ENCODE data around the gene CEP112. TPM values are rescaled to one million over a fixed set of nuclear protein-coding genes. Genes with fewer than 3 reads are reported as not detected.

The CEP112 gene
- total and polyA plus RNA-seq, 2 of the 8 experiments (the other 6 are each of a cell fraction or from before 2014, with no cell fraction given): 0.62 to 3.1 TPM

DNA sequence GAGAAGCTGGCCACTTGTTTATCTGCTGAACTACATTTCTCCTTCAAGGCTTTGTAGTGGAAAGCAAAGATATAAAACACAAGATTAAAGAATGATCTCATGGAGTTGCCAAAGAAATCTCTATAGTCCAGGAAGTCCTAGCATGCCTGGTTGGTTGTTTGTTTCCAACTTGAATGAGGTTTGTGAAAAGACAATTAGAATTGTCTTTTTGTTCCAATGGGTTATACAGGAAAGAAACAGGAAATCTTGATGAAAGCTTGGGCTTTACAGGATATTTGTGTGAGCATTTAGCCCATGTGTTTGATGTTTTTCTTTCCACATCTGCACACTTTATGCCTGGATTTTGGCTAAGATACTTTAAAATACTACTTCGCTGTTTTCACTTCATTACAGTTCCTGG, 273.4 kb downstream of the CEP112 start:
- H3K27ac ChIP-seq (ENCODE audit: low read depth, low read length): no peak overlapping the region
- POLR2A ChIA-PET (ENCODE audit: partially characterized antibody): no interaction called here
- no peak overlapping the region for H2AFZ ChIP-seq (ENCODE audit: low read length)

More for the DNA sequence above, 273.4 kb downstream of the CEP112 start:
- DNase-seq (ENCODE audit: low read depth in 1 of 2, low spot score in 2 of 2) (no peak), FAIRE-seq (no peak)
- H3K79me1 ChIP-seq (ENCODE audit: low read depth, low read length): no peaks in the 10 kb centered on the region
- CTCF ChIA-PET (ENCODE audit: partially characterized antibody): interaction anchor here (1.1 to 1.4 kb wide), 2 partner anchors 8 to 16 kb away, joined by 3 to 5 read pairs; no protein-coding TSS in a partner anchor
- no peak overlapping the region for H2BK12ac ChIP-seq (ENCODE audit: low read depth, low read length)
- H3K4me1 ChIP-seq (replicated peaks in 1 of 4; ENCODE audit: control insufficient read depth in 3 of 4, insufficient read depth in 4 of 4, low read length in 3 of 4): peaks cover 0 to 6% (median 0%) of the 10 kb centered on the region in 4 experiments; a peak in 1 of 7 replicates
- H3K4me3 ChIP-seq (ENCODE audit: extremely low read depth in 1 of 4, insufficient read depth in 2 of 4, low read depth in 3 of 4, low read length in 4 of 4): no peak overlapping the region
- H4K91ac ChIP-seq (replicated peaks; ENCODE audit: insufficient read length, low read length): no peak overlapping the region
- no peak overlapping the region for H2BK20ac ChIP-seq (ENCODE audit: low read length)
- no peaks in the 10 kb centered on the region for H3K79me2 ChIP-seq (ENCODE audit: control insufficient read depth in 1 of 2, insufficient read depth in 2 of 2, low read length in 2 of 2)
- no peak overlapping the region for H3K4ac ChIP-seq (replicated peaks; ENCODE audit: insufficient read length, low read depth, low read length)
- TF ChIP-seq TEAD4 (IDR thresholded peaks at IDR 0.05; ENCODE audit: low read depth, low read length) (no peak), TAF1 (IDR thresholded peaks at IDR 0.05; ENCODE audit: low read depth, low read length) (no peak), BACH1 (IDR thresholded peaks at IDR 0.05; ENCODE audit: low read length) (no peak), GABPA (IDR thresholded peaks at IDR 0.05; ENCODE audit: borderline replicate concordance, insufficient read depth, low read length) (no peak), KDM1A (IDR thresholded peaks at IDR 0.05; ENCODE audit: borderline replicate concordance, low read length) (no peak), ATF2 (IDR thresholded peaks at IDR 0.05; ENCODE audit: low read length) (no peak), POLR2A (IDR thresholded peaks at IDR 0.05; ENCODE audit: control extremely low read depth in 1 of 2, low read depth in 2 of 2, low read length in 2 of 2) (no peak), KDM5A (IDR thresholded peaks at IDR 0.05; ENCODE audit: low read length) (no peak), NRF1 (IDR thresholded peaks at IDR 0.05; ENCODE audit: low read depth, low read length) (no peak)
- H4K5ac ChIP-seq (ENCODE audit: insufficient read length, low read depth, low read length): no peak overlapping the region
- H2BK120ac ChIP-seq (replicated peaks; ENCODE audit: low read depth, low read length): no peak overlapping the region
- no peak overlapping the region for H3K14ac ChIP-seq (ENCODE audit: insufficient read length)
- 95% methylated on average over 1 of the region's 1 CpG; no CpG with 5 or more reads in 1 of the 2 experiments for WGBS, 2 experiments (ENCODE audit: extremely low coverage in 1 of 2, insufficient coverage in 1 of 2, insufficient read length in 1 of 2, insufficient replicate concordance in 2 of 2, low coverage in 1 of 2, low lambda C conversion rate in 2 of 2, missing lambda C conversion rate in 1 of 2)
- no peaks in the 10 kb centered on the region for H3K9me3 ChIP-seq (ENCODE audit: insufficient read depth in 2 of 2, low read depth in 1 of 2, low read length in 1 of 2)
- no peak overlapping the region for H3K56ac ChIP-seq (replicated peaks; ENCODE audit: insufficient read length, low read depth, low read length)
- no peaks in the 10 kb centered on the region for H3K23me2 ChIP-seq (ENCODE audit: low read depth, low read length)
- H3K9ac ChIP-seq (replicated peaks in 1 of 4; ENCODE audit: extremely low read depth in 1 of 4, low read depth in 3 of 4, low read length in 3 of 4): no peak overlapping the region
- no peaks in the 10 kb centered on the region for H3K36me3 ChIP-seq (ENCODE audit: control insufficient read depth in 2 of 4, insufficient read depth in 4 of 4, low read length in 3 of 4)
- no peaks in the 10 kb centered on the region for H4K20me1 ChIP-seq (replicated peaks in 1 of 2; ENCODE audit: control insufficient read depth in 1 of 2, insufficient read depth in 2 of 2, low read length in 2 of 2)
- H3K18ac ChIP-seq (ENCODE audit: extremely low read depth, low read length): no peak overlapping the region
- H2AK5ac ChIP-seq (ENCODE audit: low read depth, low read length): no peak overlapping the region
- H4K8ac ChIP-seq (ENCODE audit: extremely low read depth, insufficient read depth, low read length): no peak overlapping the region
- no peak overlapping the region for H3K23ac ChIP-seq (ENCODE audit: insufficient read length)
- H2BK15ac ChIP-seq (ENCODE audit: low read length): no peak overlapping the region
- H2BK5ac ChIP-seq (ENCODE audit: low read depth, low read length): no peak overlapping the region
- no peaks in the 10 kb centered on the region for H3K27me3 ChIP-seq (replicated peaks in 1 of 4; ENCODE audit: control insufficient read depth in 3 of 4, extremely low read depth in 1 of 4, insufficient read depth in 3 of 4, low read length in 3 of 4)
- H3K4me2 ChIP-seq (ENCODE audit: insufficient read depth in 1 of 2, low read depth in 2 of 2, low read length in 2 of 2): no peak overlapping the region

Measured in H1 (cell line).